CD4-positive, alpha-beta T cell treated with Interleukin-21 for 1 hour (primary cell): ENCODE results near the gene SMPD4.
"Not testable (repeated sequence)": the region's sequence is repeated elsewhere in the genome, so short reads cannot be mapped to it uniquely, and the experiment has no call there.

ENCODE experiments used
- DNase-seq: peaks from one replicate; pipeline ENCODE4 v3.0.0-alpha.2; 2020

Gene SMPD4

GRCh38 chr2:130138326-130138725 lies 43.1 kb downstream of the SMPD4 start:
- DNase-seq: not testable (repeated sequence)

- not testable (repeated sequence) for DNase-seq
Measured at GRCh38 chr2:130137118-130137517, 44.3 kb downstream of the SMPD4 start.

- not testable (repeated sequence) for DNase-seq
Measured at GRCh38 chr2:130136546-130136945, 44.9 kb downstream of the SMPD4 start.

- no peak for DNase-seq
Measured at GRCh38 chr2:130135692-130136541, 45.5 kb downstream of the SMPD4 start.

- DNase-seq: not testable (repeated sequence)
Measured at GRCh38 chr2:130129120-130129829, 52.1 kb downstream of the SMPD4 start, which contains the start of gene POTEF. POTEF (minus strand) TSS chr2:130129222; CDS start chr2:130120515, 8,707 bp downstream.

- DNase-seq: not testable (repeated sequence)
Measured at GRCh38 chr2:130128464-130128863, 52.9 kb downstream of the SMPD4 start.

GRCh38 chr2:130127726-130128125 lies 53.7 kb downstream of the SMPD4 start:
- not testable (repeated sequence) for DNase-seq

GRCh38 chr2:130120924-130121323 lies 60.5 kb downstream of the SMPD4 start:
- DNase-seq: not testable (repeated sequence)

GRCh38 chr2:130102597-130103363 lies 78.6 kb downstream of the SMPD4 start:
- DNase-seq: not testable (repeated sequence)
